Measurements from ENCODE around the gene TCEAL3.
"Not testable (repeated sequence)": the region's sequence is repeated elsewhere in the genome, so short reads cannot be mapped to it uniquely, and the experiment has no call there.

The TCEAL3 gene

GRCh38 chrX:103607364-103608305 lies at the start of gene TCEAL3:
Gene TCEAL3, plus strand, starts transcription at chrX:103607963. Its CDS starts 1,102 bp downstream, at chrX:103609065.
- no peak for DNase-seq (ENCODE audit: low read depth)

- no peak for DNase-seq (ENCODE audit: low read depth)
Measured at GRCh38 chrX:103560256-103560655, 47.5 kb upstream of the TCEAL3 start.

GRCh38 chrX:103562801-103563200 lies 45.0 kb upstream of the TCEAL3 start:
- no peak for DNase-seq (ENCODE audit: low read depth)

- no peak for DNase-seq (ENCODE audit: low read depth)
Measured at GRCh38 chrX:103565197-103565596, 42.6 kb upstream of the TCEAL3 start.

GRCh38 chrX:103565752-103566151 lies 42.0 kb upstream of the TCEAL3 start:
- peak; percentile 54 for DNase-seq (ENCODE audit: low read depth)

- no peak for DNase-seq (ENCODE audit: low read depth)
Measured at GRCh38 chrX:103571121-103571520, 36.6 kb upstream of the TCEAL3 start.

GRCh38 chrX:103571726-103572125 lies 36.0 kb upstream of the TCEAL3 start:
- no peak for DNase-seq (ENCODE audit: low read depth)

GRCh38 chrX:103573202-103573601 lies 34.6 kb upstream of the TCEAL3 start:
- DNase-seq (ENCODE audit: low read depth) = no peak

GRCh38 chrX:103584596-103584995 lies 23.2 kb upstream of the TCEAL3 start:
- no peak for DNase-seq (ENCODE audit: low read depth)

GRCh38 chrX:103585411-103586313 lies 22.1 kb upstream of the TCEAL3 start, which contains the start of gene TCEAL4:
Gene TCEAL4, plus strand, starts transcription at chrX:103585515. Its CDS starts 1,161 bp downstream, at chrX:103586676.
- DNase-seq (ENCODE audit: low read depth) = no peak

- no peak for DNase-seq (ENCODE audit: low read depth)
Measured at GRCh38 chrX:103586314-103586646, 21.5 kb upstream of the TCEAL3 start.

GRCh38 chrX:103586659-103587058 lies 21.1 kb upstream of the TCEAL3 start:
- DNase-seq (ENCODE audit: low read depth) = no peak

- not testable (repeated sequence) for DNase-seq (ENCODE audit: low read depth)
Measured at GRCh38 chrX:103592295-103592694, 15.5 kb upstream of the TCEAL3 start.

GRCh38 chrX:103595202-103595601 lies 12.6 kb upstream of the TCEAL3 start:
- DNase-seq (ENCODE audit: low read depth) = not testable (repeated sequence)

GRCh38 chrX:103608306-103608963 lies 672 bp downstream of the TCEAL3 start:
- no peak for DNase-seq (ENCODE audit: low read depth)

GRCh38 chrX:103610282-103610681 lies 2.5 kb downstream of the TCEAL3 start:
- no peak for DNase-seq (ENCODE audit: low read depth)

GRCh38 chrX:103613362-103613890 lies 5.7 kb downstream of the TCEAL3 start:
- DNase-seq (ENCODE audit: low read depth) = no peak

- DNase-seq (ENCODE audit: low read depth) = no peak
Measured at GRCh38 chrX:103614999-103615398, 7.2 kb downstream of the TCEAL3 start.

- DNase-seq (ENCODE audit: low read depth) = no peak
Measured at GRCh38 chrX:103615781-103616371, 8.1 kb downstream of the TCEAL3 start.

GRCh38 chrX:103616676-103617186 lies 9.0 kb downstream of the TCEAL3 start:
- no peak for DNase-seq (ENCODE audit: low read depth)

GRCh38 chrX:103624111-103624510 lies 16.3 kb downstream of the TCEAL3 start:
- no peak for DNase-seq (ENCODE audit: low read depth)

All from GM04503 (cell line).